ENCODE data around the gene KLHL6.
"Not testable (repeated sequence)": the region's sequence is repeated elsewhere in the genome, so short reads cannot be mapped to it uniquely, and the experiment has no call there.

KLHL6 gene

DNA sequence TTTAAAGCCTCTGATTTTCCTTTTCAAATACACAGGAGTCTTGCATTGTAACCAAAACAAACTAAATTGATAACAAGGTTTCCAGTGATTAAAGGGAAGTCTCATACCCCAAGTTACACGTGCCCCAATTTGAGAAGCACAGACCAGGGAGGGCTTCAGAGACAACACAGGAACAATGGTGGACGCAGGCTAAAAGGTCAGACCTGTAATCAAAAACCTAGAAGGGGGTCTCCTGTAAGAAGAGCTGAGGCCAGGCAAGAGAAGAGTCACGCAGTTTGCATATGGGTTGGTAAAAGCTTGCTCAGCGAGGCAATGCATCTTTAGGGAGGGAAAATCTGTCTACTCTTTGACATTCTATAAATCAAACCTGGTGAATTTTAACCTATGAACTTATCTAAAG lies 68.5 kb downstream of the KLHL6 start:
- no peak for DNase-seq

DNA sequence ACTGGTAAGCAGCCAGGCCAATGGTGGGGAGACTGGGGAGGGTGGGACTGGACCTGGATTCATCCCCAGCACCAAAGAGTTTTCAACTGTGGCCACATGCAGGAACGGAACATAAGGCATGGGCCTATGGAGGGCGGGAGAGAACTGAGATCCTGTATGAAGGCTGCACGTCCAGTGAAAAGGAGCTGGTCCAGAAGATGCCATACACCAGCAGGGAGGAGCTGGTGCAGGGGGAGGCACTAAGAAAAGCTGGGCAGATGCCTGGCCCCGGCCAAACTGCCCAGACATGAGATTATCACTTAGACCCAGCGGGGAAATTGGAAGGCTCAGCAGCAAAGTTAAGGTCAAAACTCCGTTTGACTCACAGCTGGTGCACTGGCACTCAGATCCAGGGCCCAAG lies 69.0 kb downstream of the KLHL6 start:
- DNase-seq: no peak

DNA sequence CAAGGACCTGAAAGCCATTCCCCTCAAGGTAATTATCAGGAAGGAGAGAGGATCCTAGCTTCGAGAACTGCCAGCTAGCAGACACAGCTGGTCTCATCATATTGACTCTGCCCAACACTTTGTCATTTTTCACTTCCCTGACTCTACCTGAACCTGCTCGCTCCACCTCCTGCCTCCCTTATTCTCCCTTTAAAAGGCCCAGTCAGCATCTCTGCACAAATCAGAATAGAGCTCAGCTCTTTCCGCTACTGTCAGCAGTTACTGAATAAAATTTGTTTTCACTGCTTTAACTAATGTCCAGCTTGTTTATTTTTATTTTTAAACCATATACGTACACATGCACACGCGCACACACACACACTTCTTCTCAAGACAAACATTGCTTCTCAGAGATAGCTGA lies 69.9 kb downstream of the KLHL6 start:
- no peak for DNase-seq

DNA sequence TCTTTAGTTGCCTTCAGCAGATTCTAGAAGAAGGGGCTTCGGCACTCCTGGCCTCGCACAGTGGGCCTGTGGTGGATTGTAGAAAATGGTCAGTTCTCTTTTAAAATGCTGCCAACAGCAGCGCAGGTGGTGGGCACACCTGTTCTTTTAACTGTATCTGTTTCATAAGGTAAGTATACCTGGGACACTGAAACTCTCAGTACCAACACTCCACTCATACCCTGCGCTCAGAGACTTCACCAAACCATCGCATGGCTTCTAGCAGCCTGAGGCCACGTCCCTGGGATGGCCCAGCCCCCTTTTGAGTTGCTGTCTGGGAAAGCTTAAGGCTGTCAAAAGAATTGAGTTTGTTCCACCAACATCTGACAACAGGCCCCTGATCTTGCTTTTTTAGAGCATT lies 70.4 kb downstream of the KLHL6 start:
- DNase-seq: no peak

DNA sequence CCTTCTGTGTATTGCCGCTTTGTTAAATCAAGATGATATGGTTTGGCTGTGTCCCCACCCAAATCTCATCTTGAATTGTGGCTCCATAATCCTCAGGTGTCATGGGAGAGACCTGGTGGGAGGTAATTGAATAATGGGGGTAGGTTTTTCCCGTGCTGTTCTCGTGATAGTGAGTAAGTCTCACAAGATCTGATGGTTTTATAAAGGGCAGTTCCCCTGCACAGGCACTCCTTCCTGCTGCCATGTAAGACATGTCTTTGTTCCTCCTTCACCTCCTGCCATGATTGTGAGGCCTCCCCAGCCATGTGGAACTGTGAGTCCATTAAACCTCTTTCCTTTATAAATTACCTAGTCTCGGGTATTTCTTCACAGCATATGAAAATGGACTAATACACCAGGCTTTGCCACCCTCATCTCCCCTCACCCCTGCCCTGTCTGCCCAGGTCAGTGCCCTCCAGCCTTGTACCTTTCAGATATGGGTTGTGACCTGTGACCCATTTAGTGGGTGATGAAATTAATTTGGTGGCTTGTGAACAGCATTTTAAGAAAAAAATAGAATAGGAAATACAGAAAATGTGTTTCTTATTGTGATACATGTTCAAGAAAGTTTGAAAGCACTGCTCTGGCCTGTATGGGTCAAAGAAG lies 71.0 kb downstream of the KLHL6 start:
- DNase-seq: no peak

DNA sequence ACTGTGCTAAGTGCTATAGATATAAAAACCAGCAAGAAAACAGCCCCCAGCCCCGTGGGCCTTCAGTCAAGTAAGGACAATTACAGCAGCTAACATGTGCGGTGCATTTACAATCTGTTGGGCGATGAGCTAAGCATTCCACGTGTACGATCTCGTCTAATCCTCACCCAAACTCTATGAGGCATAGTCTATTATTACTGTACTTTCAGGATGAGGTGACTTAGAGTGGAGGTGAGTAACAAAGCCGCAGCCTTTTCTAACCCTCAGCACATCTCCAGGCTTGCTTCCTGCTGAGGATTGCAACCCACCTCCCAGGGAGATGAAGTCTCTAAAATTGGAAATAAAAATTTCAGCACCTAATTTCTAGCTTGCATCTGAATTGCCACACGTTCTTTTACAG lies 73.9 kb downstream of the KLHL6 start:
- DNase-seq: no peak

DNA sequence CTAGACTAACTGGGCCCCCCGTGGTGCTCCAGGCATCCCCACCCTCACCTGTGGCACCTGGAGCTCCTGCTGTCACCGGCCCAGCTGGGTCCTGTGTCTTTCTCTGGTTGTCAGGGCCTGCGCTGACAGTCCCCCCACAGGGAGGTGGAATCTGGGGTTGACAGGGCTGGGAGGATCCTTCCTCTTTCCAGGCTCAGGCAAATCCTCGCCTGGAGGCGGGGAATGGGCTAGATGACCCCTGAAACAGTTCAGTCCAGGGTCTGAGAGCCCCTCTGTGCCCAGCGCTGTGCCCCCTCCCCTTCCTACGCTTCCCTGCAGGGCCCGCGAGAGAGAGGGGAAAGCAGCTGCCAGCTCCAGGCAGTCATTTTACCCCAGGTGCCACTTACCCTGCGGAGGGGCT lies 77.0 kb downstream of the KLHL6 start:
- DNase-seq: no peak

DNA sequence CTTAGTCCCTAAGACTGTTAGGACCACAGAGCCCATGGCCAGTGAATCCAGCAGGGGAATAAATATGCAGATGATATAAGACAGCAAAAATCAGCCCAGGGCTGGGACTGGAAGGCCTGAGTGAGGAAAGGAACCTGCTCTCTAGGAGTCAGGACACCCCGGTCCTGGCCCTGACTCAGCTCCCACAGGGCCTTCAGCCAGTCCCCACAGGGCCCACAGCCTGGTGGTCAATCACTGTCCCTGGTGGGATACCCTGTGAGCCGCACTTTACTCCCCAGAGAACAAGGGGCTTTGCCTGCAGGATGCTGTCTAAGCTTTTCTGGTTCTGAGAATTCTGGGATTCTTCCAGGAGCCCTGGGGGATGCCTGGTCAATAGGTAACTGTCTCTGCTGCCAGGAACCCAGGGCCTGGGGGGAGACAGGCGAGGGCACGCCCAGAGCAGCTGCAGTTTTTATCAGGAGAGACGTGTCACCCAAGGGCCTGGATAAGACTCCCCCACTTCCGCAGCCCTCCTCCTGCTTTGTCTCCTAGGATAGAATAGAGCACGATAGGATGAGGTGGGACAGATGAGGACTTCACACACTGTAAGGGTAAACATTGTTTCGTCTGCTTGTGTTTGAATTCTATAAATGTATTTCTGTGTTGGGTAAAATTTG lies 77.6 kb downstream of the KLHL6 start:
- DNase-seq: no peak

DNA sequence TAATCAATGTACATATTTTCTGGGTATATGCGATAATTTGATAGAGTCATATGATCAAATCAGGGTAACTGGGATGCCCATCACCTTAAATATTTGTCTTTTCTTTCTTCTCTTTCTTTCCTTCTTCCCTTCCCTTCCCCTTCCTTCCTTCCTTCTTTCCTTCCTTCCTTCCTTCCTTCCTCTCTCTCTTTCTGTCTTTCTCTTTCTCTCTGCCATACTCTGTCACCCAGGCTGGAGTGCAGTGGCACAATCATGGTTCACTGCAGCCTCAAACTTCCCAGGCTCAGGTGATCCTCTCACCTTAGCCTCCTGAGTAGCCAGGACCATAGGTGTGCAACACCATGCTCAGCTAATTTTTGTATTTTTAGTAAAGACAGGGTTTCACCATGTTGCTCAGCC lies 79.7 kb downstream of the KLHL6 start:
- not testable (repeated sequence) for DNase-seq

DNA sequence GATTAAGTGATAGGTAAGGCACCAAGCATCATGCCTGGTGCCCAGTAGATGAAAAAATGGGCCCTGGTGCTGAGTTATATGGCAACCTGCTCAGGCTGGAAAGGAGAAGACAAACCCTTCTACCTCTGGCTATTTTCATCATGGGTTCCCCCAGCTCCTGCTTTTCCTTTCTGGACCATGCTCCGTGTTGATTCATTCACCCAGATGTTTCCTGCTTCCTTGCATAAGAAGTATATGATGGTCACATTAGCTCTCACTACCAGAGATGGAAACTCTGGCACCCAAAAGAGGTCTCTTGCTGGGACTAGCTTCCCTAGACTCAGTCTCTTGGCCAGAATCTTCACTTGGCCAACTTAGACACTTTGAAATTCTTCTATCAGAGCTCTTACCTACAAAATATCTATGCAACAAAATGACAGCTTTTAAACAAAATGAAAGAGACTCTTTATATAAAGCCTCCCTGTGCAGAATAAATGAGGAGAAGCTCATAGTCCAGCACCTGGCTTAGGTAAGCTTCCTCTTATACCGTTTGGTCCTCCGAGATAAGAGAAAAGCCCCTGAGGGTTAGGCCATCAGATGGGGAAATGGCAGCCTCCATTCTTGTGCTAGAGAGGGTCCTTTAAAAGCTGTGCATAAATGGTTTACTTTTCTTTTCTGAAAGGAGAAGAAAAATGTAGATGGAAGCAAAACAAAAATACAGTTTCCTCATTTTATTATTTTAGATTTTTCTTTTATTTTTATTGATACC lies 80.3 kb downstream of the KLHL6 start:
- DNase-seq: no peak

DNA sequence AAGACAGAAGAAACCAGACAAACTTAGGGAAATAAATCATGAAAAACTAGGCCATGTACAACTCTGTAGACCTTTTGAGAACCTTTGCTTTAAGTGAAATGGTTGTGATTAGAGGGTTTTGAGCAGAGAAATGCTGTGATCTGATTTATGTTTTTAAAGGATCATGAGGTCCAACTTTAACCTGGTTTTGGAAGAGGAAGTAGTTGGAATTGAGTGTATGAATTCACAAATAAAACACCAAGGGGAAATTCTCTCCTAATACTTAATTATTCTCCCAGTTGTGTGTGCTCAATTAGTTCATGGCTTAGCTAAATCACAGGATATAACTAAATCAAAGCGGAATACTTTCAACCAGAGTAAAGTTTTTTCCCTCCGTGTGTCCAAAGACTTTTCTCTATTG lies 81.5 kb downstream of the KLHL6 start:
- DNase-seq: no peak

DNA sequence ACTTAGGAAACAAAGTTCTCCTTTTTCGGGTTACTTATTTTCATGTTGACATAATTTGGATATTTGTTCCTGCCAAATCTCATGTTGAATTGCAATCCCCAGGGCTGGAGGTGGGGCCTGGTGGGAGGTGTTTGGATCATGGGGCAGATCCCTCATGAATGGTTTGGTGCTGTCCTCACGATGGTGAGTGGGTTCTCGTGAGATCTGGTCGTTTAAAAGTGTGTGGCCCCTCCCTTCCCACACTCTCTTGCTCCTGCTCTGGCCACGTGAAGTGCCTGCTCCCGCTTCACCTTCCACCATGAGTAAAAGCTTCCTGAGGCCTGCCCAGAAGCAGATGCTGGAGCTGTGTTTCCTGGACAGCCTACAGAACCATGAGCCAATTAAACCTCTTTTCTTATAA lies 83.4 kb downstream of the KLHL6 start:
- no peak for DNase-seq

DNA sequence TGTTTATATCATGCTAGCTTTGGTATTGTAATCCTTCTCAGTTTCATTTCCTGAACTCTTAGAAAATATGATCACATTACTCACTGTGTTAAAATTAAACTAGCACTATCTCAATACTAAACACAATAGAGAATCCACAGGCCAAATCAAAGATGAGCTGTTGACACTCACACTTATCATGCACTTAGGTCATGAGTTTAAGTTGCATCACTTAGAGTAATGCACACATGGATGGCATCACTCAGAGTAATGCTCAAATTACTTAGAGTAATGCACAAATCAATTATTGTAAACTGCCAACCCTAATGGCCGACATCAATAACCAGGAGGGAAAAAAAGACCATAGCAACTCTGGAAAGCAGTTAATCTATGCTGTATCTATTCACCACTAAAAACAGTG lies 87.1 kb downstream of the KLHL6 start:
- DNase-seq: no peak

DNA sequence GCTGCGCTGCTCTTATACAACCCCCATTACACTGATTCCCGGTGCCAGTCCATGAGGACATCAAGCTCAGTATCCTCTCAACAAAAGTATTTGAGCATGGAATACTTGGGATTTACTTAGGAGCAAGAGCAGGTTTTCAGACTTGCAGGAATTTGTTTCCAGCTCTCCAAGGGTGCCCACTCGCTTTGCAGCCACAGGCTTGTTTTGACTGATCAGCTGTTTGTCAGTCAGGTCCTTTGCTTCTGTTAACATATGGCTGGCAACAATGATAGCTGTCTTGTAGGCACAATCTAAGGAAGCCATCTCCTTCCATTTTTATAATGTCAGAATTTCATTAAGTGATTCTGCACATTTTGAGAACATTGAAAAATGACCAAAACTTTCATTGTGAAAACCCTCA lies 88.9 kb downstream of the KLHL6 start:
- no peak for DNase-seq

DNA sequence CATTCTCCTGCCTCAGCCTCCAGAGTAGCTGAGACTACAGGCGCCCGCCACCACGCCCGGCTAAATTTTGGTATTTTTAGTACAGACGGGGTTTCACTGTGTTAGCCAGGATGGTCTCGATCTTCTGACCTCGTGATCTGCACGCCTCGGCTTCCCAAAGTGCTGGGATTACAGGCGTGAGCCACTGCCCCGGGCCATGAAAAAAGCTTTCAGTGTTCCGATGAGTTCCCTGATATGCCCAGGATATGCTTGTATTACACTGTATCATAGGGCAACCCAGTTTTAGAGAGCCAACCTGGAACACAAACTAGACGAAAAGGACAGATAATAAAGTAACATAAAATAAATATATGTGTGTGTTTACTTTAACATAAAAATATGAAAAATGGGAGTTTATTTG lies 89.8 kb downstream of the KLHL6 start:
- DNase-seq: not testable (repeated sequence)

DNA sequence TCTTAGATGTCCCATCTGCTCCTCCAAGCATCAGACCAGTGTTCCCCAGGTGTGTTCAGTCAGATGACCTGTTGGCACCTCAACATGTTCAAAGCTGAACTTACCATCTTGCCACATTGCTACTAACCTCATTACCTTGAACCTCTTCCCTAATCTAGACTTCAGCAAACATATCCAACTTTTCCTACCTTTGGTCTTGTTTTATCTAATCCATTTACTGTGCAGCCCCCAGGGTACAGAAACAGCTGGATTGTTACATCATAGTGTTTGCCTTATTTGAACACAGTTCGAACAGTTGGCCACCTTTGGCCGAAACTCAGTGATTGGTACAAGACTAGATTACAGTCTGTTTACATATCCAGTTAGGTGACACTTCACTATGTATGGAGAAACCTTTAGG lies 91.0 kb downstream of the KLHL6 start:
- DNase-seq: no peak

DNA sequence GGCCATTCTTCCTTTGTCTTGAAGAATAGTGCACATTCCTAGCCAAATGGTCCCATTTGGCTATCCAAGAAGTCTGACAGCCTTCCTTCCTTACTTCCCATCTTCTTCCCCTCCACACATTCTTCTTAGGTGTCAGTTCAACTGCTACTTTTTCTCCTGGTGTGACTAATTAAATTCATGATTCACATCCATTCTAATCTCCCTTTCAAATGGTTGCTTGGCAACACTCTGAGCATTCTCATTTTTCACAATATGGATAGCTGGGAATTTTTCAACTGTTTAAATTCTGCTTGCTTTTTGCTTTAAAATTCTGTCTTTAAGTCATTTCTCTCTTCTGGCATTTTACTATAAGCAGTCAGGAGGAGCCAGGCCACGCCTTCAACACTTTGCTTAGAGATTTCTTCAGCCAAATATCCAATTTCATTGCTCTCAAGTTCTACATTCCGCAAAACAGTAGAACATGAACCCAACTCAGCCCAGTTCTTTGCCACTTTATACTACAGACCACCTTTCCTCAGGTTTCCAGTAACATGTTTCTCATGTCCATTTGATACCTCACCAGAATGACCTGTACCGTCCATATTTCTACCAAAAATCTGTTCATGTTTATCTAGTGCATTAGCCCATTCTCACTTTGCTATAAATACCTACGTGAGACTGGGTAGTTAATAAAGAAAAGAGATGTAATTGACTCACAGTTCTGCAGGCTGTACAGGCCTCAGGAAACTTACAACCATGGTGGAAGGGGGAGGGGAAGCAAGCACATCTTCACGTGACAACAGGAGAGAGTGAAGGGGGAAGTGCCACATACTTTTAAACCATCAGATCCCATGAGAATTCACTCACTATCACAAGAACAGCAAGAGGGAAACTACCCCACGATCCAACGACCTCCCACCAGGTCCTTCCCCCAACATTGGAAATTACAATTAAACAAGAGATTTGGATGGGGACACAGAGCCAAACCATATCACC lies 95.1 kb downstream of the KLHL6 start:
- peak in 1 of 51 donors; percentile 20 for DNase-seq

DNA sequence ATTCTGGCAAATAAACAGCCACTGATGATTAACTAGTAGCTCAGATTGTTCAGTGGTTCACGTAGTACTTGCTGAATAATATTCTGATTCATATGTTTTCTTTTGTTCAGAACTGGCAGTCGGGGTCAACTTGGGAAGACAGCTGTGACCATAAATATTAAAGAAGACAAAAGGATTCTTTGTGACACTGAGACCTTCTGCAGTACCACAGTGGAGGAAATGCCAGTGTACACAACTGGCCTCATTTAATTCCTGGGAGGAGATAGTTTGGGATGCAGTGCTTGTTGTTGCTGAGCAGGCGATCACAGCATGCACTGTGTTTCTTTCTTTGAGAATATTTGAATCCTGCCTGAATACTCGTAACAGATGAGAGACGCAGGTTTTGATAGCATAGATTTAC lies 100.4 kb downstream of the KLHL6 start:
- DNase-seq: peak in 18 of 51 donors; percentile 2 to 83 (median 27)

DNA sequence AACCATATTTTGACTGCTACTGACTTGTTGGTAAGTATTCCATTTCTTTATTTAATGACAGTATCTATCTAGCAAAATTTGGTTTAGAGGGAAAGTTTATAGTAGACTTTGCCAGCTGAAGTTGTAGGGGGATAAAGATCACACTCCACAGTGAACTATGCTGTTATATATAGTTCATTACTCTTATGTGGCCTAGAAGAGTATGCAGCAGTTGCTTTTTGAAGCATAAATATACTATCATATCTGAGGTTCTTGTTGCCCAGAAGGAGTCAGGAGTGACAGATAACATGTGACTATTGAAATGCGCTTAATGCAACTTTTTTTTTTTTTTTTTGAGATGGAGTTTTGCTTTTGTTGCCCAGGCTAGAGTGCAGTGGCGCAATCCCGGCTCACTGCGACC lies 101.4 kb downstream of the KLHL6 start:
- DNase-seq: no peak

DNA sequence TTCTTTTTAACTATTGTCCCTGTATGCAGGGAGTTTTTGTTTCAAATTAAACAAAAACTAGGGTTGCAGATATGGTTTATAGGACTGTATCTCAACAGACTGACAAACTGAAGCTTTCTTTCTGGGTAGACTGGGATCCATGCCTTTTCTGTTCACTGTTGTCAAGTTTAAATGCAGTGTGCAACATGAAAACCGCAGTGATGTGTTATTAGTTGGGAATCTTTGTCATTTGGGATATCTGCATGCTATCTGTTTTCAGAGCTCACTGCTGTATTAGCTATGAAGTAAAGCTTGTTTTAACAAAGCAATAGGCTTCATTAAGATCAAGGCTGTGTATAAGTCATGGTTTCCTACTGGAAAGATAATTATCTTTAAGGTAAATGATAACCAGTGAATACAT lies 105.7 kb downstream of the KLHL6 start:
- DNase-seq: no peak

DNA sequence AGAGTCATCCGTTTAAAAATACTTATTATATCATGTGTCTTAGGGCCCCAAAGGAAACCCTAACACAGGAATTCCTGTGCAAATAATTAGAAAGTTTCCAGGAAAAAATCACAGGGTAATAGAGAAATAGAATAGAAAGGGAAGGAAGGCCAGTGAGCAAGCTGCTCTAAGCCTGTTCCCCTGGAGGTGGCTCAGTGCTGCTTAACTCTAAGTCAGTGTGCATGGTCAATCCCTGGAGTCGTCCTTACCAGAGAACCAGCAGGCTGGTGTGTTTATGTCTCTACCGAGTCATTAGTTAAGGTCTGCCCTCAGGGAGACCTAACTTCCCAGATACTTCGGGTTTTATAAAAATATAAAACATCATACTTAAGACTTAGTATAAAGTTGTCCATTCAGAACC lies 106.1 kb downstream of the KLHL6 start:
- peak in 7 of 51 donors; percentile 2 to 19 (median 7) for DNase-seq
